ENCODE results near the gene UGT2B10. TPM values are rescaled to one million over a fixed set of nuclear protein-coding genes. Genes with fewer than 3 reads are reported as not detected.
"Not testable (repeated sequence)": the region's sequence is repeated elsewhere in the genome, so short reads cannot be mapped to it uniquely, and the experiment has no call there.

The UGT2B10 gene
- total RNA-seq (2012; rRNA removed) (not detected in 2 replicates), polyA plus RNA-seq (2012; rRNA removed) (not detected in 2 replicates), Bru-seq, nascent RNA (not detected), BruChase-seq, experiment 1, labeled RNA remaining after a 6-hour chase (not detected), BruChase-seq, experiment 2, labeled RNA remaining after a 2-hour chase (not detected)
- not detected in 2 replicates for polyA plus RNA-seq (2012; cell fraction: cytosol; rRNA removed)
- polyA plus RNA-seq (2012; cell fraction: nucleus; rRNA removed; ENCODE audit: low replicate concordance) = not detected in 2 replicates
- long read RNA-seq = 0 reads

DNA sequence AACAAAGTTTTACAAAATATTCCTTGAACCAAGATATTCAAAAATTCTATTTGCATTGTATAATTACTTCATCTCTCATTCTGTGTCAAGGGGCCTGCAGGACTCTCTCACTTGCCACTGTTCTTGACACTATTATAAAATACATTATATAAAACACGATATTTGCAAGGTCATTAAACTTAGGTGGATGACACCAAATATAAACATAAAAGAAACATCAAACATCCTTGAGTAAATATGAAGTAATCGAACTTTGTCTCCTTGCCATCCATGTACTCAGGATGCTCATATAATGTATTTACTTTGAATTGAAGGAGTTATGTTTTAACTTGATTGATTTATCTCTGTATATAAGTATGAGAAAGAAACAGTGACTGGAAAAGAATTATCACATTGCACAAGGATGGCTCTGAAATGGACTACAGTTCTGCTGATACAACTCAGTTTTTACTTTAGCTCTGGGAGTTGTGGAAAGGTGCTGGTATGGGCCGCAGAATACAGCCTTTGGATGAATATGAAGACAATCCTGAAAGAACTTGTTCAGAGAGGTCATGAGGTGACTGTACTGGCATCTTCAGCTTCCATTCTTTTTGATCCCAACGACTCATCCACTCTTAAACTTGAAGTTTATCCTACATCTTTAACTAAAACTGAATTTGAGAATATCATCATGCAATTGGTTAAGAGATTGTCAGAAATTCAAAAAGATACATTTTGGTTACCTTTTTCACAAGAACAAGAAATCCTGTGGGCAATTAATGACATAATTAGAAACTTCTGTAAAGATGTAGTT lies at the start of gene UGT2B10:
UGT2B10 (plus strand) TSS at position 378 of the 793 bp plus-strand sequence; CDS start at position 404, 26 bp downstream.
- H4K5ac ChIP-seq (ENCODE audit: low read depth, low read length); H4K20me1 ChIP-seq (ENCODE audit: insufficient read depth, low read length); H3K27ac ChIP-seq (ENCODE audit: insufficient read depth, low read length); H3K9me1 ChIP-seq (ENCODE audit: insufficient read depth, low read length); H2BK120ac ChIP-seq (ENCODE audit: low read depth, low read length); H4K91ac ChIP-seq (ENCODE audit: insufficient read depth, low read depth, low read length); H2BK5ac ChIP-seq (ENCODE audit: low read depth, low read length, poor library complexity, severe bottlenecking); H3K4me2 ChIP-seq (ENCODE audit: low read depth, low read length); ATAC-seq (ENCODE audit: low read depth); H2AFZ ChIP-seq (replicated peaks; ENCODE audit: low read length, poor library complexity); H4K8ac ChIP-seq (ENCODE audit: low read depth in 2 of 2, low read length in 2 of 2); H3K79me1 ChIP-seq (ENCODE audit: low read depth in 1 of 2, low read length in 2 of 2); BruUV-seq (replicated peaks); POLR2A ChIA-PET (ENCODE audit: unreplicated experiment); H3K4me3 ChIP-seq (ENCODE audit: insufficient read depth, low read depth, low read length); H3K4ac ChIP-seq (ENCODE audit: low read depth, low read length); H2AK5ac ChIP-seq (ENCODE audit: low read depth, low read length); H3K9ac ChIP-seq (ENCODE audit: low read depth, low read length); H2BK15ac ChIP-seq (ENCODE audit: low read depth, low read length); H3K18ac ChIP-seq (ENCODE audit: low read depth, low read length); DNase-seq; H3K27me3 ChIP-seq (ENCODE audit: control insufficient read depth, insufficient read depth, low read length); H3K14ac ChIP-seq (replicated peaks; ENCODE audit: low read depth, low read length); intact Hi-C loops (cut with micrococcal nuclease); H3K36me3 ChIP-seq (ENCODE audit: control insufficient read depth, insufficient read depth, low read length); in situ Hi-C loops (cut with MboI; ENCODE audit: low sequenced_read_pairs); H3K4me1 ChIP-seq (ENCODE audit: control insufficient read depth, insufficient read depth, low read length); CTCF ChIA-PET; H2AK9ac ChIP-seq (replicated peaks; ENCODE audit: low read depth, low read length, poor library complexity); H3K23ac ChIP-seq (ENCODE audit: low read depth, low read length); H3K9me3 ChIP-seq (ENCODE audit: control insufficient read depth, insufficient read depth, low read length); H3K56ac ChIP-seq (ENCODE audit: extremely low read depth, insufficient read depth, low read length); H2BK20ac ChIP-seq (ENCODE audit: low read depth, low read length); dilution Hi-C loops (cut with HindIII; ENCODE audit: low sequenced_read_pairs, unreplicated experiment): not testable (repeated sequence)
- no CpG with 5 or more reads among the region's 4 CpGs for WGBS, 2 experiments (ENCODE audit: extremely low coverage in 2 of 2, insufficient read length in 1 of 2)

DNA sequence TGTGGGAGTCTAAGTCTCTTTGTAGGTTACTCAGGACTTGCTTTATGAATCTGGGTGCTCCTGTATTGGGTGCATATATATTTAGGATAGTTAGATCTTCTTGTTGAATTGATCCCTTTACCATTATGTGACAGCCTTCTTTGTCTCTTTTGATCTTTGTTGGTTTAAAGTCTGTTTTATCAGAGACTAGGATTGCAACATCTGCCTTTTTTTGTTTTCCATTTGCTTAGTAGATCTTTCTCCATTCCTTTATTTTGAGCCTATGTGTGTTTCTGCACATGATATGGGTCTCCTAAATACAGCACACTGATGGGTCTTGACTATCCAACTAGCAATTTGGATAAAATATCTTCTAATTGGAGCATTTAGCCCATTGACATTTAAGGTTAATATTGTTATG lies 44.0 kb upstream of the UGT2B10 start:
- H3K4me3 ChIP-seq (ENCODE audit: insufficient read depth, low read depth, low read length); H3K4me1 ChIP-seq (ENCODE audit: control insufficient read depth, insufficient read depth, low read length); in situ Hi-C loops (cut with MboI; ENCODE audit: low sequenced_read_pairs); H2AK5ac ChIP-seq (ENCODE audit: low read depth, low read length); H4K5ac ChIP-seq (ENCODE audit: low read depth, low read length); dilution Hi-C loops (cut with HindIII; ENCODE audit: low sequenced_read_pairs, unreplicated experiment); H2BK5ac ChIP-seq (ENCODE audit: low read depth, low read length, poor library complexity, severe bottlenecking); H3K9me3 ChIP-seq (ENCODE audit: control insufficient read depth, insufficient read depth, low read length); ATAC-seq (ENCODE audit: low read depth); H4K91ac ChIP-seq (ENCODE audit: insufficient read depth, low read depth, low read length); H4K8ac ChIP-seq (ENCODE audit: low read depth in 2 of 2, low read length in 2 of 2); H3K23ac ChIP-seq (ENCODE audit: low read depth, low read length); H3K56ac ChIP-seq (ENCODE audit: extremely low read depth, insufficient read depth, low read length); H3K14ac ChIP-seq (replicated peaks; ENCODE audit: low read depth, low read length); POLR2A ChIA-PET (ENCODE audit: unreplicated experiment); H2AFZ ChIP-seq (replicated peaks; ENCODE audit: low read length, poor library complexity); H3K9ac ChIP-seq (ENCODE audit: low read depth, low read length); H3K27ac ChIP-seq (ENCODE audit: insufficient read depth, low read length); H3K9me1 ChIP-seq (ENCODE audit: insufficient read depth, low read length); H3K36me3 ChIP-seq (ENCODE audit: control insufficient read depth, insufficient read depth, low read length); H3K4me2 ChIP-seq (ENCODE audit: low read depth, low read length); H2BK120ac ChIP-seq (ENCODE audit: low read depth, low read length); intact Hi-C loops (cut with micrococcal nuclease); H3K79me1 ChIP-seq (ENCODE audit: low read depth in 1 of 2, low read length in 2 of 2); H3K4ac ChIP-seq (ENCODE audit: low read depth, low read length); H2BK20ac ChIP-seq (ENCODE audit: low read depth, low read length); H2AK9ac ChIP-seq (replicated peaks; ENCODE audit: low read depth, low read length, poor library complexity); H3K27me3 ChIP-seq (ENCODE audit: control insufficient read depth, insufficient read depth, low read length); H2BK15ac ChIP-seq (ENCODE audit: low read depth, low read length); CTCF ChIA-PET; BruUV-seq (replicated peaks); H4K20me1 ChIP-seq (ENCODE audit: insufficient read depth, low read length); H3K18ac ChIP-seq (ENCODE audit: low read depth, low read length); DNase-seq: not testable (repeated sequence)

All from IMR-90 (cell line).